Measurements from ENCODE around the gene SART3.
"Not testable (repeated sequence)": the region's sequence is repeated elsewhere in the genome, so short reads cannot be mapped to it uniquely, and the experiment has no call there.

Gene SART3

DNA sequence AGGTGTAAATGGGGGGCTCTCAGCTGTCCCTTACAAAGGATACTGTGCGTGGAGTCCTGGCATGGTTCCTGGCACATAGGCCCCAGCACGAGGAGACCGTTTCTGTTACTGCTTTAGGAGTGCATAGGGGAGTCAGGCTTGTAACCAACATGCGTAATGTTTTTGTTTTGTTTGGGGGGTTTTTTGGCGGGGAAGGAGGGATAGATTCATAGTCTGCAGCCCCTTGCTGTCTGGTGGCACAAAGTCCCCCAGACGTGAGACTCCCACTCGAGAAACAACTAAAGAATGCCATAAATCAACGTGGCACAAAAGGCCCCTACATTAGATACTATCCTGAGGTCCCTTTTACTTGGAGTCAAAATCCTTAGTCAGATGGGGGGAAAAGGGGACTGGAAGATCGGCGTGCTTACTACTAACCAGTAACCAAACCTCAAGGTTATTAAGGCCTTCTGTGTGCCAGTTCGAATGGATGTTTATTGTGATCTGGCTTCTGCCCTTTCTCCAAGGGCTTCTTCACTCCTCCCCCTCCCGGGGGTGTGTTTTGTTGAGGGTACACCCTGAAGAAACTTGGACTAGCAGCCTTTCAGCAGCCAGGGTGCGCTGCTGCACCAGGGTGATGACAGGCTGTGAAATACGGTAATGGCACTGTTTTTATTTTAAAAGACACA lies 2.3 kb upstream of the SART3 start:
- H3K4me3 ChIP-seq (ENCODE audit: low read depth, low read length), result peak overlapping the region; percentile 97
- TF ChIP-seq, protein P1, sequence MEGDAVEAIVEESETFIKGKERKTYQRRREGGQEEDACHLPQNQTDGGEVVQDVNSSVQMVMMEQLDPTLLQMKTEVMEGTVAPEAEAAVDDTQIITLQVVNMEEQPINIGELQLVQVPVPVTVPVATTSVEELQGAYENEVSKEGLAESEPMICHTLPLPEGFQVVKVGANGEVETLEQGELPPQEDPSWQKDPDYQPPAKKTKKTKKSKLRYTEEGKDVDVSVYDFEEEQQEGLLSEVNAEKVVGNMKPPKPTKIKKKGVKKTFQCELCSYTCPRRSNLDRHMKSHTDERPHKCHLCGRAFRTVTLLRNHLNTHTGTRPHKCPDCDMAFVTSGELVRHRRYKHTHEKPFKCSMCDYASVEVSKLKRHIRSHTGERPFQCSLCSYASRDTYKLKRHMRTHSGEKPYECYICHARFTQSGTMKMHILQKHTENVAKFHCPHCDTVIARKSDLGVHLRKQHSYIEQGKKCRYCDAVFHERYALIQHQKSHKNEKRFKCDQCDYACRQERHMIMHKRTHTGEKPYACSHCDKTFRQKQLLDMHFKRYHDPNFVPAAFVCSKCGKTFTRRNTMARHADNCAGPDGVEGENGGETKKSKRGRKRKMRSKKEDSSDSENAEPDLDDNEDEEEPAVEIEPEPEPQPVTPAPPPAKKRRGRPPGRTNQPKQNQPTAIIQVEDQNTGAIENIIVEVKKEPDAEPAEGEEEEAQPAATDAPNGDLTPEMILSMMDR (IDR thresholded peaks at IDR 0.05; ENCODE audit: low read depth, low read length), result peak; percentile 85

DNA sequence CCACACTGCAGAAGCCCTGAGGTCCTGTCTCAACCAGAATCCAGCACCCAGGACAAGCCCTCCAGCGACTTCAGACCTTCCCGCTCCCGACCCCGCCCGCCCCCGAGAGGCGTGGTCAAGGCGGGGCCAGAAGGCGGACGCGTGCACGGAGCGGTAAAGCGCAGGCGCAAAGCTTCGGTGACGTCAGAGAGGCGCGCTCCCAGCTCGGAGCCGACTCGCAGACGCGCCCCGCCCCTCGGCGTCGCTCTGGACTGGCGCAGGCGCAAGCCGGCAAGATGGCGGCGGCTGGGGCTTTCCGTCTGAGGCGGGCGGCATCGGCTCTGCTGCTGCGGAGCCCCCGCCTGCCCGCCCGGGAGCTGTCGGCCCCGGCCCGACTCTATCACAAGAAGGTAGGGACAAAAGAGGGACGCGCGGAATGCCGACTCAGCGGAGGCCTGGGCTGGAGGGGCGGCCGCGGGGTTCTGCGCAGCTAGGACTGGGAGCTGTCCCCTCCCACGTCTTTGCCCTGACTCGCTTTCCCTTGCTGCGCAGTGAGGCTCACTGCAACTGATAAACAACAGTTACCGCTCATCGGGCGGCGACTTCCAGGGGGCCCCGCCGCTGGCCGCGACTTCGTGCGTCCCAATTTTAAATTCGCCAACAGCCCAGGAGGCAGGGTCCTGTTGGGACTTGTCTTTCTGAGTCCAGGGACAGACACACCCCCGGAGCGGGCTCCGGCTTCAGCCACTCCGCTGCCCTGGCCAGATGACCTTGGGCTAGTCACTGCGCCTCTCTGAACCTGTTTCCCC lies 1.6 kb upstream of the SART3 start, which contains the start of gene ISCU:
TSS of gene ISCU (plus strand) at position 249 of the 788 bp plus-strand sequence. CDS start at position 276, 27 bp downstream.
- peak within 1 kb of the TSS; percentile 99 for H3K4me3 ChIP-seq (ENCODE audit: low read depth, low read length)
- TF ChIP-seq, protein P1 (IDR thresholded peaks at IDR 0.05; ENCODE audit: low read depth, low read length), result no peak

DNA sequence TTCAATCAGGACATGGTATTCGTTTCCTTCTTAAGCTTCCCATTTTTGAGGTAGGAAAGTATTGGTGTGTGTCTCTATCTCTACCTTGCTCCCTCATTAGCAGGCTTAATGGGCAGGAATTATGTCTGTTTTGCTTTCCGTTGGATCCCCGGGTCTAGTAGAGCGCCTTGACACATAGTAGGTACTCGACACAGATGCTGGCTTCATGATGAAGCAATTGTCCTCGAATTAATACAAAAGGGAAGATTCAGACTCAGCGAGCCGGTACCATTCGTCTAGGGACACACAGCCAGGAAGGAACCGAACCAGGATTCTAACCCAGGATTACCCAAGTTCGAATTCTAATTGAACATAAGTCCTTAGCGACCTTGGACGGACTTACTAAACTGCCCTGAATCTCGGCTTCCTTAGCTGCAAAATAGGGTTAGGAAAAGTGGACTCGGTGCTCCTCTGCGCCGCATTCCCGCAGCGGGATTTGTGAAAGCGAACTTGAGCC lies 927 bp upstream of the SART3 start:
- TF ChIP-seq, protein P1 (IDR thresholded peaks at IDR 0.05; ENCODE audit: low read depth, low read length), result no peak
- H3K4me3 ChIP-seq (ENCODE audit: low read depth, low read length), result peak overlapping the region; percentile 99

DNA sequence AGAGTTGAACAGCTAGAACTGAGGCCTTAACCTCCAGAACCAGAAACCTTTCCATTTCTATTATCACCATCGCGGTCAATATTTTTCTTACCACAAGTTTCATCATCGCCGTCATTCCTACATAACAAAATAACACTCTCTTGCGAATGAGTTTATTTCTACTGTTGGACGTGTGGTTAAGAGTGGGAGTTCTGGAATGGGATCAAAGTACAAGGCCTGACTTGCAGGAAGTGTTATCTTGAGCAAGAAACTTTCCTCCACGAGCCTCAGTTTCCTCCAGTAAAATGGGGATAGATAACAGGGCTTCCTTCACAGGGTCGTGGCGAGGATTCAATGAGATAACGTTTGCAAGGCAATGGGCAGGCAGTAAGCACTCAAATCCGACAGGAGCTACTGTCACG lies 652 bp downstream of the SART3 start:
- TF ChIP-seq, protein P1 (IDR thresholded peaks at IDR 0.05; ENCODE audit: low read depth, low read length), result no peak
- peak overlapping the region; percentile 99 for H3K4me3 ChIP-seq (ENCODE audit: low read depth, low read length)

DNA sequence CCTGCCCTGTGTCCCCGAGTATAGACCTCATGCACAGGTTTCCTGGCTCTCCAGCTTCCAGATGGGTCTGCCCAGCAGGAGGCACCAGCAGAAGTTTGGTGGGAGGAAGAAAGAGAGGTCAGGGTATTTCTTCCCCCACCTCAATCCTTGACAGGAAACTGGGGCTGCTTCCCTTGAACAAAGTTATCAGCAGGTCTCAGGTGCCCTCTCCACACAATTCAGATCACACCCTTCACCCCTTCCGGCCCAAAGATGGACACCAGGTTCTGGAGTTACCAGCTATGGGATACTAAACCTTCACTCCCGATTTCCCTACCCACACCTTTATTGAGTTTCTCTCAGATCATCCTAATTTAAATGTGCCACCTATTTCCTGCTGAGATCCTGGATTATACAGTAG lies 1.2 kb downstream of the SART3 start:
- TF ChIP-seq, protein P1 (IDR thresholded peaks at IDR 0.05; ENCODE audit: low read depth, low read length), result no peak
- H3K4me3 ChIP-seq (ENCODE audit: low read depth, low read length), result peak overlapping the region; percentile 99

DNA sequence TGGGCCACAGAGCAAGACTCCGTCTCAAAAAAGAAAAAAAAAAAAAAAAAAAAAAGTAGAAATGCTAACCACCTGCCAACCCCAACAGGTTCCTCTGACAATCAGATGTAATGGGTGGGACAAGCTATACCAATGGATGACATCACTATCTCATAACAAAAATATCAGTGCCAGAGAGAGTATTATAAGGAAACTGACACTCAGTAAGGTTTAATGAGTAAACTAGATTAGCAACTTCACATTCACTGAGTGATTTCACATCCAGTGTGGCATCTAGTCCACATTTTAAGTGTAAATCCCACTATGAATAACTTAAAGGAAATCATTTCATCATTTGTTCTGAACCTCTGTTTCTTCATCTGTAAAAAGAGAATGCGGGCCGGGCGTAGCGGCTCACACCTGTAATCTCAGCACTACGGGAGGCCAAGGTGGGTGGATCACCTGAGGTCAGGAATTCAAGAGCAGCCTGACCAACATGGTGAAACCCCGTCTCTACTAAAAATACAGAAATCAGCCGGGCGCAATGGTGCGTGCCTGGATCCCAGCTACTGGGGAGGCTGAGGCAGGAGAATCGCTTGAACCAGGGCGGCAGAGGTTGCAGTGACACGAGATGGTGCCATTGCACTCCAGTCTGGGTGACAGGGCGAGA lies 1.8 kb downstream of the SART3 start:
- no peak overlapping the region; the same call in 1 of the 2 replicates for H3K4me3 ChIP-seq (ENCODE audit: low read depth, low read length)
- TF ChIP-seq, protein P1 (IDR thresholded peaks at IDR 0.05; ENCODE audit: low read depth, low read length), result no peak

DNA sequence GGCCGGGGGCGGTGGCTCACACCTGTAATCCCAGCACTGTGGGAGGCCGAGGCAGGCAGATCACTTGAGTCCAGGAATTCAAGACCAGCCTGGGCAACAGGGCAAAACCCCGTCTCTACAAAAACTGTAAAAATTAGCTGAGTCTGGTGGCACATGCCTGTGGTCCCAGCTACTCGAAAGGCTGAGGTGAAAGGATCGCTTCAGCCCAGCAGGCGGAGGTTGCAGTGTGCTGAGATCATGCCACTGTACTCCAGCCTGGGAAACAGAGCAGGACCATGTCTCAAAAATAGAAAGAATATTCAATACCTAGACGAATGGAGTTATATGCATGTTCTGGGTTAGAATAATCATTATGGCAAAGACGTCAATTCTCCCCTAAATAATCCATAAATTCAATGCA lies 5.6 kb downstream of the SART3 start:
- H3K4me3 ChIP-seq (ENCODE audit: low read depth, low read length), result not testable (repeated sequence)

Measured in WI38 (cell line).